Psoas muscle (tissue), 8 donors: ENCODE results near the gene YAF2. TPM values are rescaled to one million over a fixed set of nuclear protein-coding genes. Genes with fewer than 3 reads are reported as not detected.
A peak's percentile ranks its signal among the peaks of the same experiment; 100 is the strongest.

Experiments used
- ATAC-seq, 4 donors: fragments of 200-7000 bp; cut with Tn5 transposase; one replicate each; pipeline ENCODE4 v1.9.1; 2020; ENCODE audit warnings: moderate library complexity in 3 of 4, mild to moderate bottlenecking in 2 of 4
- DNase-seq, 2 donors: peaks; one replicate each; pipeline ENCODE4 v3.0.0-alpha.2; 2020
- H3K27ac ChIP-seq: fragments of 200-600 bp; one replicate; pipeline ENCODE4 v1.8.0; 2022
- H3K27me3 ChIP-seq, 3 donors: fragments of 200-600 bp in 1 of 3; one replicate each; pipeline versions ENCODE4 v1.6.1 to v1.8.0; 2013 to 2022; ENCODE audit warnings: low read length in 2 of 3, mild to moderate bottlenecking in 2 of 3, moderate library complexity in 1 of 3; ENCODE audit not compliant: insufficient read depth in 3 of 3
- H3K36me3 ChIP-seq, 2 donors: fragments of 200-600 bp in 1 of 2; one replicate each; pipeline versions ENCODE4 v1.6.1 to v1.8.0; 2013 to 2022; ENCODE audit warnings: low read depth in 1 of 2, mild to moderate bottlenecking in 1 of 2, moderate library complexity in 1 of 2; ENCODE audit not compliant: insufficient read depth in 1 of 2
- H3K4me1 ChIP-seq: fragments of 200-600 bp; one replicate; pipeline ENCODE4 v1.8.0; 2022
- H3K4me3 ChIP-seq: fragments of 200-600 bp; one replicate; pipeline ENCODE4 v1.8.0; 2022; ENCODE audit warnings: mild to moderate bottlenecking
- H3K9me3 ChIP-seq: fragments of 200-600 bp; one replicate; pipeline ENCODE4 v1.8.0; 2022
- CTCF ChIP-seq: fragments of 200-600 bp; IDR thresholded peaks from one replicate; pipeline ENCODE4 v1.8.0; 2022; ENCODE audit warnings: antibody characterized with exemption
- WGBS, 3 donors: extraction: QIAGEN DNeasy Blood & Tissue Kit; methylation state at CpG; one replicate each; pipeline versions ENCODE4 v1.1.6 to v1.1.7; 2013; 5-methylcytosine and 5-hydroxymethylcytosine counted together
- intact Hi-C, 2 donors: fragments of 100-400 bp; cut with DNase I; formaldehyde crosslinking; loops; one replicate each; pipeline versions ENCODE4 v1.11.0 to v1.14.2; 2022
- polyA plus RNA-seq, 3 donors: library from polyadenylated mRNA; stranded (reverse); fragments of 200-250 nt; gene quantifications; one replicate each; pipeline ENCODE4 v1.2.3, GENCODE V29; 2013
- total RNA-seq, 4 donors: library from RNA; stranded (reverse); fragmentation: NEBNext Ultra II Directional in 2 of 4; extraction: Animal tissue kit (Norgen Biotek cat#: 25700) in 2 of 4; gene quantifications; one replicate each; pipeline versions ENCODE4 v1.2.1 to v1.2.4, GENCODE V29; 2021 to 2023
- donor health status: healthy with polysubstance abuse.
- donor health status: DM: no; HTN: no; CAD: no; lungs with moderate emphysema.
- donor health status: Bipolar disorder and iron deficiency.
- donor health status: healthy.
- donor health status: DM: yes; HTN: yes; CAD: no.
- donor health status: DM: no; HTN: no; CAD: no.
- donor health status: DM: no; HTN: no; CAD: no.
- donor health status: DM: yes; HTN: yes; CAD: no.

The YAF2 gene
- total and polyA plus RNA-seq, 7 donors, result 12.2 to 99.2 (median 50.9) TPM

GRCh38 chr12:42140901-42141300 lies 97.1 kb downstream of the YAF2 start:
- DNase-seq, result no peak
- intact Hi-C loops, result loop anchor here (5.0 kb wide), 1 partner anchor 96 kb away; the partner anchor contains the start of gene YAF2 (in 2 of the 2)
- ATAC-seq, result no peak
- H3K4me1 ChIP-seq, result peaks cover 24% of the 10 kb centered on the region
- no peaks in the 10 kb centered on the region for H3K36me3 ChIP-seq
- H3K27me3 ChIP-seq, result no peaks in the 10 kb centered on the region
- H3K9me3 ChIP-seq, result no peaks in the 10 kb centered on the region
- no peak for TF ChIP-seq CTCF
- 45 to 58% (median 49%) methylated on average over 3 of the region's 3 CpGs for WGBS, 3 donors
- H3K4me3 ChIP-seq, result no peak overlapping the region
- no peak overlapping the region for H3K27ac ChIP-seq

GRCh38 chr12:42135259-42135814 lies 102.7 kb downstream of the YAF2 start:
- no peak for TF ChIP-seq CTCF
- WGBS, 3 donors, result 90 to 96% (median 92%) methylated on average over 3 of the region's 3 CpGs
- intact Hi-C loops, result no loop called here
- no peak overlapping the region for H3K4me3 ChIP-seq
- ATAC-seq, result no peak
- no peaks in the 10 kb centered on the region for H3K9me3 ChIP-seq
- H3K4me1 ChIP-seq, result peaks cover 28% of the 10 kb centered on the region
- no peak for DNase-seq
- H3K27me3 ChIP-seq, result no peaks in the 10 kb centered on the region
- H3K27ac ChIP-seq, result no peak overlapping the region
- no peaks in the 10 kb centered on the region for H3K36me3 ChIP-seq

GRCh38 chr12:42130672-42131402 lies 107.2 kb downstream of the YAF2 start:
- Histone ChIP-seq H3K4me3 (no peak overlapping the region), H3K9me3 (no peaks in the 10 kb centered on the region), H3K4me1 (peaks cover 28% of the 10 kb centered on the region), H3K27ac (peak overlapping the region; percentile 58), H3K27me3 (no peaks in the 10 kb centered on the region), H3K36me3 (no peaks in the 10 kb centered on the region)
- DNase-seq (peak; percentile 51 to 65), ATAC-seq (peak; percentile 82 to 88 (median 83))
- TF ChIP-seq CTCF, result no peak
- WGBS, 3 donors, result 46 to 65% (median 48%) methylated on average over 4 of the region's 4 CpGs
- intact Hi-C loops, result loop anchor here in 1 of 2 donors (5.0 kb wide), 1 partner anchor 196 kb away; the partner anchor contains the start of genes PPHLN1 and ZCRB1

GRCh38 chr12:42129595-42130204 lies 108.3 kb downstream of the YAF2 start:
- H3K4me3 ChIP-seq, result no peak overlapping the region
- no peaks in the 10 kb centered on the region for H3K27me3 ChIP-seq
- ATAC-seq, result peak; percentile 80 to 93 (median 84)
- no peaks in the 10 kb centered on the region for H3K36me3 ChIP-seq
- DNase-seq, result no peak
- 29 to 31% (median 29%) methylated on average over 4 of the region's 4 CpGs for WGBS, 3 donors
- intact Hi-C loops, result loop anchor here in 1 of 2 donors (5.0 to 10.0 kb wide), 2 partner anchors 198 to 245 kb away; partner anchors contain the start of genes PPHLN1 and ZCRB1
- peaks cover 24% of the 10 kb centered on the region for H3K4me1 ChIP-seq
- peak overlapping the region; percentile 58 for H3K27ac ChIP-seq
- H3K9me3 ChIP-seq, result no peaks in the 10 kb centered on the region
- peak; percentile 91 for TF ChIP-seq CTCF
